H1 (cell line): ENCODE results near the gene CAP2. TPM values are rescaled to one million over a fixed set of nuclear protein-coding genes. Genes with fewer than 3 reads are reported as not detected.

Source experiments
- CTCF ChIA-PET: fragments of 300-600 bp; sonication (Branson Sonifier 250); formaldehyde crosslinking; loops from one replicate; lab custom pipeline; 2021; ENCODE audit not compliant: partially characterized antibody; lab: Charles Lee
- POLR2A ChIA-PET: fragments of 300-600 bp; sonication (Branson Sonifier 250); formaldehyde crosslinking; loops from one replicate; lab custom pipeline; 2021; ENCODE audit warnings: inconsistent platforms; ENCODE audit not compliant: partially characterized antibody; lab: Charles Lee
- DNase-seq, 2 experiments: peaks; one replicate each; pipeline versions ENCODE4 v3.0.0 to v3.0.0-alpha.2; 2010 to 2022; ENCODE audit warnings: low spot score in 2 of 2, low read depth in 1 of 2, mixed read lengths in 1 of 2
- FAIRE-seq: peaks from 2 replicates; lab custom pipeline; 2011; peaks lifted over from hg19 to GRCh38; lab: Jason Lieb, UNC
- H2AFZ ChIP-seq: 2 replicates; pipeline ENCODE4 v1.8.1; 2012; ENCODE audit warnings: low read length, inconsistent platforms
- H2AK5ac ChIP-seq: 2 replicates; pipeline ENCODE4 v1.6.1; 2013; ENCODE audit warnings: low read depth, low read length
- H2BK120ac ChIP-seq: replicated peaks from 2 replicates; pipeline ENCODE3; 2013; ENCODE audit warnings: low read depth, low read length, inconsistent platforms
- H2BK12ac ChIP-seq: 2 replicates; pipeline ENCODE4 v1.6.1; 2013; ENCODE audit warnings: low read depth, low read length
- H2BK15ac ChIP-seq: 2 replicates; pipeline ENCODE4 v1.6.1; 2013; ENCODE audit warnings: low read length
- H2BK20ac ChIP-seq: 2 replicates; pipeline ENCODE4 v1.6.1; 2013; ENCODE audit warnings: low read length
- H2BK5ac ChIP-seq: 2 replicates; pipeline ENCODE4 v1.6.1; 2013; ENCODE audit warnings: low read depth, low read length
- H3K14ac ChIP-seq: 2 replicates; pipeline ENCODE4 v1.6.1; 2013; ENCODE audit warnings: inconsistent platforms; ENCODE audit not compliant: insufficient read length
- H3K18ac ChIP-seq: 2 replicates; pipeline ENCODE4 v1.6.1; 2013; ENCODE audit warnings: low read length; ENCODE audit errors: extremely low read depth
- H3K23ac ChIP-seq: 2 replicates; pipeline ENCODE4 v1.6.1; 2013; ENCODE audit warnings: inconsistent platforms; ENCODE audit not compliant: insufficient read length
- H3K23me2 ChIP-seq: 2 replicates; pipeline ENCODE4 v1.6.1; 2013; ENCODE audit warnings: low read depth, low read length
- H3K27ac ChIP-seq: 2 replicates; pipeline ENCODE4 v1.6.1; 2011; ENCODE audit warnings: low read depth, low read length, inconsistent platforms
- H3K27me3 ChIP-seq, 4 experiments: replicated peaks in 1 of 4; 1 replicate in 1 of 4; 2 replicates in 3 of 4; pipeline versions ENCODE4 v1.6.1 to v1.8.1; 2011 to 2013; ENCODE audit warnings: low read length in 3 of 4, mild to moderate bottlenecking in 3 of 4, inconsistent platforms in 2 of 4, mixed read lengths in 2 of 4, moderate library complexity in 1 of 4; ENCODE audit not compliant: control insufficient read depth in 3 of 4, insufficient read depth in 3 of 4; ENCODE audit errors: extremely low read depth in 1 of 4
- H3K36me3 ChIP-seq, 4 experiments: 2 replicates each; pipeline versions ENCODE4 v1.6.1 to v1.8.1; 2011 to 2013; ENCODE audit warnings: mild to moderate bottlenecking in 4 of 4, low read length in 3 of 4, moderate library complexity in 2 of 4, control low read depth in 1 of 4, inconsistent platforms in 1 of 4; ENCODE audit not compliant: insufficient read depth in 4 of 4, control insufficient read depth in 2 of 4
- H3K4ac ChIP-seq: replicated peaks from 2 replicates; pipeline ENCODE3; 2013; ENCODE audit warnings: low read length, low read depth, mixed read lengths, inconsistent platforms; ENCODE audit not compliant: insufficient read length
- H3K4me1 ChIP-seq, 4 experiments: replicated peaks in 1 of 4; 1 replicate in 1 of 4; 2 replicates in 3 of 4; pipeline versions ENCODE4 v1.6.1 to v1.8.1; 2011 to 2013; ENCODE audit warnings: low read length in 3 of 4, inconsistent platforms in 2 of 4, mixed read lengths in 1 of 4; ENCODE audit not compliant: insufficient read depth in 4 of 4, control insufficient read depth in 3 of 4
- H3K4me2 ChIP-seq, 2 experiments: 2 replicates each; pipeline versions ENCODE4 v1.6.1 to v1.8.1; 2011 to 2013; ENCODE audit warnings: low read depth in 2 of 2, low read length in 2 of 2, control low read depth in 1 of 2, inconsistent platforms in 1 of 2, mild to moderate bottlenecking in 1 of 2; ENCODE audit not compliant: insufficient read depth in 1 of 2
- H3K4me3 ChIP-seq, 4 experiments: fragments of 200-600, 300-600 bp in 1 of 4; sonication (generic), shearing (Covaris generic), sonication (Bioruptor Twin) in 1 of 4; 2 replicates each; pipeline versions ENCODE4 v1.5.1 to v1.8.1; 2011 to 2016; ENCODE audit warnings: low read length in 4 of 4, low read depth in 3 of 4, control low read depth in 2 of 4, inconsistent platforms in 2 of 4, mild to moderate bottlenecking in 2 of 4, mixed read lengths in 1 of 4, moderate library complexity in 1 of 4; ENCODE audit not compliant: insufficient read depth in 2 of 4; ENCODE audit errors: extremely low read depth in 1 of 4
- H3K56ac ChIP-seq: replicated peaks from 2 replicates; pipeline ENCODE3; 2013; ENCODE audit warnings: low read depth, mild to moderate bottlenecking, mixed read lengths, low read length, inconsistent platforms; ENCODE audit not compliant: insufficient read length
- H3K79me1 ChIP-seq: 2 replicates; pipeline ENCODE4 v1.6.1; 2013; ENCODE audit warnings: low read depth, low read length, control low read depth
- H3K79me2 ChIP-seq, 2 experiments: 2 replicates each; pipeline versions ENCODE4 v1.6.1 to v1.8.1; 2012 to 2013; ENCODE audit warnings: low read length in 2 of 2, mild to moderate bottlenecking in 2 of 2, inconsistent platforms in 1 of 2; ENCODE audit not compliant: insufficient read depth in 2 of 2, control insufficient read depth in 1 of 2
- H3K9ac ChIP-seq, 4 experiments: replicated peaks in 1 of 4; 1 replicate in 1 of 4; 2 replicates in 3 of 4; pipeline versions ENCODE4 v1.6.1 to v1.8.1; 2011 to 2013; ENCODE audit warnings: low read depth in 3 of 4, low read length in 3 of 4, control low read depth in 2 of 4, mild to moderate bottlenecking in 2 of 4, moderate library complexity in 2 of 4, inconsistent platforms in 1 of 4; ENCODE audit errors: extremely low read depth in 1 of 4
- H3K9me3 ChIP-seq, 2 experiments: 2 replicates each; pipeline versions ENCODE4 v1.6.1 to v1.8.1; 2012 to 2013; ENCODE audit warnings: mild to moderate bottlenecking in 2 of 2, moderate library complexity in 2 of 2, control low read depth in 1 of 2, inconsistent platforms in 1 of 2, low read depth in 1 of 2, low read length in 1 of 2, mixed read lengths in 1 of 2; ENCODE audit not compliant: insufficient read depth in 2 of 2
- H4K20me1 ChIP-seq, 2 experiments: replicated peaks in 1 of 2; 2 replicates each; pipeline versions ENCODE3 to v1.8.1; 2011 to 2013; ENCODE audit warnings: inconsistent platforms in 2 of 2, low read length in 2 of 2, mild to moderate bottlenecking in 1 of 2; ENCODE audit not compliant: insufficient read depth in 2 of 2, control insufficient read depth in 1 of 2
- H4K5ac ChIP-seq: 2 replicates; pipeline ENCODE4 v1.6.1; 2013; ENCODE audit warnings: low read length, low read depth, mixed read lengths, inconsistent platforms; ENCODE audit not compliant: insufficient read length
- H4K8ac ChIP-seq: 2 replicates; pipeline ENCODE4 v1.8.0; 2013; ENCODE audit warnings: mild to moderate bottlenecking, moderate library complexity, low read length, inconsistent platforms; ENCODE audit not compliant: insufficient read depth; ENCODE audit errors: extremely low read depth
- H4K91ac ChIP-seq: replicated peaks from 2 replicates; pipeline ENCODE3; 2013; ENCODE audit warnings: low read length, mixed read lengths, inconsistent platforms; ENCODE audit not compliant: insufficient read length
- MAFK ChIP-seq: IDR thresholded peaks from 2 replicates; pipeline ENCODE4 v1.6.1; 2012; ENCODE audit warnings: low read depth, mild to moderate bottlenecking, improper control_type of control experiment, low read length
- SP2 ChIP-seq: IDR thresholded peaks from 2 replicates; pipeline ENCODE4 v1.6.1; 2012; ENCODE audit warnings: mild to moderate bottlenecking, low read length, inconsistent platforms
- WGBS, 2 experiments: shearing (Covaris generic) in 1 of 2; methylation state at CpG; one replicate each; pipeline versions ENCODE4 v1.1.6 to v1.1.7; 2013 to 2015; ENCODE audit warnings: low lambda C conversion rate in 2 of 2, mixed read lengths in 2 of 2, inconsistent platforms in 1 of 2, low coverage in 1 of 2, missing lambda C conversion rate in 1 of 2; ENCODE audit not compliant: insufficient replicate concordance in 2 of 2, insufficient coverage in 1 of 2, insufficient read length in 1 of 2; ENCODE audit errors: extremely low coverage in 1 of 2, missing lambda C conversion rate in 1 of 2; 5-methylcytosine and 5-hydroxymethylcytosine counted together
- polyA plus RNA-seq, 7 experiments: library from polyadenylated mRNA; depleted of rRNA in 3 of 7; stranded (reverse) in 5 of 7; unstranded in 2 of 7; fragments of >200 nt in 5 of 7; fragments of 200-250 nt in 2 of 7; gene quantifications; 1 replicate in 5 of 7; 2 replicates in 1 of 7; 4 replicates in 1 of 7; pipeline versions ENCODE4 v1.2.1 to v1.2.3, GENCODE V29; 2011 to 2013; ENCODE audit warnings: missing spikeins in 2 of 7, mixed read lengths in 2 of 7
- total RNA-seq: library from RNA; stranded (reverse); fragmentation: NEBNext Ultra II Directional; extraction: Animal tissue kit (Norgen Biotek cat#: 25700); gene quantifications from 2 replicates; pipeline ENCODE4 v1.2.1, GENCODE V29; 2021

Gene CAP2
- total and polyA plus RNA-seq, 2 of the 8 experiments (the other 6 are each of a cell fraction or from before 2014, with no cell fraction given), result 7.2 to 10.0 TPM

DNA sequence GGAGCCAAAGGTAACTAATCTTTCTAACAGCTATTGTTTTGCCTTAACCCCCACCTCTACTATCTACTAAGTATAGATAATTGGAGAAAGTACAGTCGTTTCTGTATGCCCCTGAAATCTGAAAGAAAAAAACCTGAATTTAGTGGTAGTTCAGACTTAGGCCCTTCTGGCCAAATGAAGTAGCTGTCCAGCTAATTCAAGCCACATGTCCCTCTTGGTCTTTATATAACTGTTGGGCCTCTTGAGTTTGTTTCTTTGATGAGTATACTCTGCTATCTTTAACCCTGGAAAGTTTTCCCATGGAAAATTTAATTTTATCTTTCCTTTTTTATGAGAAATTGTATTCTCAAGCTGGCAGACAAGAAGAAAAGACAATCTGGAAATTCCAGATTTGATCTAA, 133.7 kb downstream of the CAP2 start:
- Histone ChIP-seq H3K79me1 (no peaks in the 10 kb centered on the region), H3K9me3 (no peaks in the 10 kb centered on the region), H2BK120ac (no peak overlapping the region), H3K23me2 (no peaks in the 10 kb centered on the region), H3K27me3 (no peaks in the 10 kb centered on the region), H2BK12ac (no peak overlapping the region), H3K56ac (no peak overlapping the region), H3K18ac (no peak overlapping the region), H4K20me1 (no peaks in the 10 kb centered on the region), H3K27ac (no peak overlapping the region), H4K5ac (no peak overlapping the region), H2BK5ac (no peak overlapping the region), H3K14ac (no peak overlapping the region), H3K9ac (no peak overlapping the region), H3K4me3 (no peak overlapping the region), H2AK5ac (no peak overlapping the region), H2BK20ac (no peak overlapping the region), H3K23ac (no peak overlapping the region), H3K36me3 (no peaks in the 10 kb centered on the region), H2BK15ac (no peak overlapping the region), H3K4ac (no peak overlapping the region), H2AFZ (no peak overlapping the region), H4K91ac (no peak overlapping the region), H4K8ac (no peak overlapping the region), H3K4me1 (no peaks in the 10 kb centered on the region), H3K79me2 (no peaks in the 10 kb centered on the region), H3K4me2 (no peak overlapping the region)
- ChIA-PET CTCF (interaction anchor here (0.6 to 1.3 kb wide), 3 partner anchors 15 to 313 kb away, joined by 3 to 4 read pairs (median 3); no protein-coding TSS in a partner anchor), POLR2A (no interaction called here)
- 83% methylated on average over 1 of the region's 1 CpG; no CpG with 5 or more reads in 1 of the 2 experiments for WGBS, 2 experiments
- FAIRE-seq (no peak), DNase-seq (no peak)
- TF ChIP-seq SP2 (no peak), MAFK (no peak)
